ENCODE results near the gene MST1.
"Not testable (repeated sequence)": the region's sequence is repeated elsewhere in the genome, so short reads cannot be mapped to it uniquely, and the experiment has no call there.

The MST1 gene

GRCh38 chr3:49705390-49705960, 16.2 kb upstream of the MST1 start:
- H3K27ac ChIP-seq (ENCODE audit: low read length), result no peak overlapping the region
- H3K9ac ChIP-seq (ENCODE audit: low read length), result no peak overlapping the region
- H3K4me1 ChIP-seq (ENCODE audit: control insufficient read depth, low read depth, low read length), result no peaks in the 10 kb centered on the region
- no peaks in the 10 kb centered on the region for H3K9me3 ChIP-seq (ENCODE audit: control insufficient read depth, low read depth, low read length)
- H3K4me3 ChIP-seq (ENCODE audit: low read length), result no peak overlapping the region
- peaks cover 8% of the 10 kb centered on the region for H3K36me3 ChIP-seq (ENCODE audit: control insufficient read depth, low read depth, low read length)
- H3K27me3 ChIP-seq (ENCODE audit: control insufficient read depth, insufficient read depth, low read length), result no peaks in the 10 kb centered on the region

DNA sequence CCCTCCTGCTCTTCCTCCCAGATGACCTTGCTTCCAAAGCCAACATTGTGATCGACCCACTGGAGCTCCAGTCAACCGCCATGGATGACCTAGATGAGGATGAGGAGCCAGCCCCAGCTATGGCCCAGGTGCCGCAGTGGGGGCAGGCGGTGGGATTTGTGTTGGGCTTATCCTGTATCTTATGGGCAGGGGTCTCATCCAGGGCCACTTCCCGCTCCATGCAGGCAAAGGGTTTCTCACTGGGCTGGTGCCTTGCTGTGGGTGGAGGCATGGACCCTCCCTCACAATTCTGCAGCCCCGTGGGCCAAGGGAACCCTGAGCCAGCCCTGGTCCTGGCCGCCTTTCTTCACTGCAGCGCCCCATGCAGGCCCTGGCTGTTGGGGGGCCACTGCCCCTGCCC, 15.4 kb upstream of the MST1 start:
- no peak overlapping the region for H3K4me3 ChIP-seq (ENCODE audit: low read length)
- H3K9me3 ChIP-seq (ENCODE audit: control insufficient read depth, low read depth, low read length), result no peaks in the 10 kb centered on the region
- peaks cover 8% of the 10 kb centered on the region for H3K36me3 ChIP-seq (ENCODE audit: control insufficient read depth, low read depth, low read length)
- no peaks in the 10 kb centered on the region for H3K27me3 ChIP-seq (ENCODE audit: control insufficient read depth, insufficient read depth, low read length)
- H3K27ac ChIP-seq (ENCODE audit: low read length), result no peak overlapping the region
- no peaks in the 10 kb centered on the region for H3K4me1 ChIP-seq (ENCODE audit: control insufficient read depth, low read depth, low read length)
- H3K9ac ChIP-seq (ENCODE audit: low read length), result no peak overlapping the region

DNA sequence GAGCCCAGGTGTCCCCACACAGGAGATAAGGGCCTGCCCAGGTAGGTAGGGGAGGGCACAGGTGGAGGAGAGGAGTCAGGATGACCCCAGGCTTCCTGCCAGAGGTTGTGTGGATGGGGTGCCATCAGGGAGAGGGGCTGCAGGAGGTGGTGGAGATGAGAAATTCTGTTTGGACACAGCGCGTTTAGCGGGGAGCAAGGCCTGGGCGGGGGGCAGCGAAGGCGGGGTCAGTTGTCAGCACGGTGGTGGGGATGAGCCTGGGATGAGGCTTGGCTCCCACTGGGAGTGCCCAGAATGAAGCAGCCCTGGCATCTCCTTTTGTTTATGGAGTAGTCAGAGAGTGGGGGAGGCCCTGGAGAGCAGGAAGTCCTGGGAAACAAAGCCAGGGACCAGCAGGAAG, 14.7 kb upstream of the MST1 start:
- peaks cover 8% of the 10 kb centered on the region for H3K36me3 ChIP-seq (ENCODE audit: control insufficient read depth, low read depth, low read length)
- no peaks in the 10 kb centered on the region for H3K27me3 ChIP-seq (ENCODE audit: control insufficient read depth, insufficient read depth, low read length)
- no peaks in the 10 kb centered on the region for H3K4me1 ChIP-seq (ENCODE audit: control insufficient read depth, low read depth, low read length)
- no peak overlapping the region for H3K27ac ChIP-seq (ENCODE audit: low read length)
- no peak overlapping the region for H3K9ac ChIP-seq (ENCODE audit: low read length)
- no peak overlapping the region for H3K4me3 ChIP-seq (ENCODE audit: low read length)
- no peaks in the 10 kb centered on the region for H3K9me3 ChIP-seq (ENCODE audit: control insufficient read depth, low read depth, low read length)

DNA sequence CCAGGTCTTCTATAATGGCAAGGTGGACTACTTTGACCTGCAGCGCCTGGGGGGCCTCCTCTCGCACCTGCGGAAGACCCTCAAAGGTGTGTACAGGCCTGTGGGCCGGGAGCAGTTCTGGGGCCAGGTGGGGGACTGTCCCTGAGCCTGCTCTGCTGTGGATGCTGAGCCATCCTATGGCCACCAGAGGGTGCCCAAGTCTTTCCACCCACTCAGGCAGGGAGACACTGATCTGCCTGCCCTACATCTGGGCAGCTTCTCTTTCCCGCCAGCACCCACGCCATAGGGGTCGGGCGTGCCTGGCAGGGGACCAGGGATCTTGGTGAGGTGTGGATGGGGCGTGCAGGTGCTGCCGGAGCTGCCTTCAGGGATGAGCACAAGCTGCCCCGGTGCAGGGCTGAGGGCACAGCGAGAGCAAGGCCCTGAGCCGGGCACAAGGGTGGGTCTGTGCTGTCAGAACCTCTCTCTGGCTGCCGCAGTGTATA, 14.2 kb upstream of the MST1 start:
- H3K4me3 ChIP-seq (ENCODE audit: low read length), result no peak overlapping the region
- no peaks in the 10 kb centered on the region for H3K27me3 ChIP-seq (ENCODE audit: control insufficient read depth, insufficient read depth, low read length)
- H3K27ac ChIP-seq (ENCODE audit: low read length), result no peak overlapping the region
- no peaks in the 10 kb centered on the region for H3K4me1 ChIP-seq (ENCODE audit: control insufficient read depth, low read depth, low read length)
- H3K36me3 ChIP-seq (ENCODE audit: control insufficient read depth, low read depth, low read length), result peaks cover 8% of the 10 kb centered on the region
- no peak overlapping the region for H3K9ac ChIP-seq (ENCODE audit: low read length)
- H3K9me3 ChIP-seq (ENCODE audit: control insufficient read depth, low read depth, low read length), result no peaks in the 10 kb centered on the region

DNA sequence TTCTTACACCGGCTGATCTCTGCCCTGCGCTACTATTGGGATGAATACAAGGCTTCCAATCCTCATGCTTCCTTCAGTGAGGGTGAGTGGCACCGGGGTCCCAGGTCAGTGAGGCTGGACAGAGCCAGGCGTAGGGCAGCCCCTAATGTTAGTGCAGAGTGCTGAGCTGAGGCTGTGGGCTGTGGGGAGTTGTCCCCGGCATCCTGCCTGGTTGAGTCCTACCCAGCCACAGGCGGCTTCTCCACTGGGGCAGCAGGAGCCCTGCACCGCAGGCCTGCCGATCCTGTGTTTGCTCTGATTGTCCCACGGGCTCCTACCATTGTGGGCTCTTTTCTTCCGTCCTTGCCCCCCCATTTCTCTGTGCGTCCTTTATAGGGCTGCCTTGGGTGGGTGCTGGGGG, 13.4 kb upstream of the MST1 start:
- no peak overlapping the region for H3K4me3 ChIP-seq (ENCODE audit: low read length)

GRCh38 chr3:49701388-49702077, 12.3 kb upstream of the MST1 start:
- no peak overlapping the region for H3K27ac ChIP-seq (ENCODE audit: low read length)
- H3K36me3 ChIP-seq (ENCODE audit: control insufficient read depth, low read depth, low read length), result peaks cover 8% of the 10 kb centered on the region
- H3K4me3 ChIP-seq (ENCODE audit: low read length), result no peak overlapping the region
- no peaks in the 10 kb centered on the region for H3K9me3 ChIP-seq (ENCODE audit: control insufficient read depth, low read depth, low read length)
- no peak overlapping the region for H3K9ac ChIP-seq (ENCODE audit: low read length)
- H3K4me1 ChIP-seq (ENCODE audit: control insufficient read depth, low read depth, low read length), result no peaks in the 10 kb centered on the region
- no peaks in the 10 kb centered on the region for H3K27me3 ChIP-seq (ENCODE audit: control insufficient read depth, insufficient read depth, low read length)

More for the DNA sequence above, 13.4 kb upstream of the MST1 start:
- Histone ChIP-seq H3K9me3 (ENCODE audit: control insufficient read depth, low read depth, low read length) (no peaks in the 10 kb centered on the region), H3K36me3 (ENCODE audit: control insufficient read depth, low read depth, low read length) (peaks cover 8% of the 10 kb centered on the region), H3K27ac (ENCODE audit: low read length) (no peak overlapping the region), H3K27me3 (ENCODE audit: control insufficient read depth, insufficient read depth, low read length) (no peaks in the 10 kb centered on the region), H3K4me1 (ENCODE audit: control insufficient read depth, low read depth, low read length) (no peaks in the 10 kb centered on the region), H3K9ac (ENCODE audit: low read length) (no peak overlapping the region)

DNA sequence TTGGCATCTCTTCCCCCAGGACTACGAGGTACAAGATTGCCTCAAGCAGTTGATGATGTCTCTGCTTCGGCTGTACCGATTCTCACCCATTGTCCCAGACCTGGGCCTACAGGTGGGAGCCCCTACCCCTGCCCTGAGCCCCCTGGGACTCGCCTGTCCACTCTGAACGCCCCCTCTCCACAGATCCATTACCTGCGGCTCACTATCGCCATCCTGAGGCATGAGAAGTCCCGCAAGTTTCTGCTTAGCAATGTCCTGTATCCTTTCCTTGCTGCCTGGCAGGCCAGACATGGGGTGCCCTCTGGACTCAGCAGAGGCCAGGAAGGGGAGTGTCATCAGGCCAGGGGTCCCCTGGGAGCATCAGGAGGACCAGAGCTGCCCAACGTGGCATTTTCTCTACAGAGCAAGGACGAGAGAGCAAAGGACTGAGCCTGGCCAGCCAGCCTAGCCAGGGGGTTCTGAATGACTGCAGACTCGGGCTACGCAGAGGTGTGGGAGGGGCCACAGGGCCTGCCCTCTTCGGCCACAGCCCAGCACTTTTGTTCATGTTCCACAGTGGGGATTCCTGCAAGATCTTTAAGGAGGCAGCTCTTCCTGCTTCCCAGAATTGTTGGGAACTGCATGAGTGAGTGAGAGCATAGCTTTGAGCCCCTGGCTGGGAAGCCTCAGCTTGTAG, 11.3 kb upstream of the MST1 start:
- Histone ChIP-seq H3K4me1 (ENCODE audit: control insufficient read depth, low read depth, low read length) (no peaks in the 10 kb centered on the region), H3K4me3 (ENCODE audit: low read length) (no peak overlapping the region), H3K27ac (ENCODE audit: low read length) (no peak overlapping the region), H3K9ac (ENCODE audit: low read length) (no peak overlapping the region), H3K9me3 (ENCODE audit: control insufficient read depth, low read depth, low read length) (no peaks in the 10 kb centered on the region), H3K36me3 (ENCODE audit: control insufficient read depth, low read depth, low read length) (peaks cover 5% of the 10 kb centered on the region), H3K27me3 (ENCODE audit: control insufficient read depth, insufficient read depth, low read length) (no peaks in the 10 kb centered on the region)

DNA sequence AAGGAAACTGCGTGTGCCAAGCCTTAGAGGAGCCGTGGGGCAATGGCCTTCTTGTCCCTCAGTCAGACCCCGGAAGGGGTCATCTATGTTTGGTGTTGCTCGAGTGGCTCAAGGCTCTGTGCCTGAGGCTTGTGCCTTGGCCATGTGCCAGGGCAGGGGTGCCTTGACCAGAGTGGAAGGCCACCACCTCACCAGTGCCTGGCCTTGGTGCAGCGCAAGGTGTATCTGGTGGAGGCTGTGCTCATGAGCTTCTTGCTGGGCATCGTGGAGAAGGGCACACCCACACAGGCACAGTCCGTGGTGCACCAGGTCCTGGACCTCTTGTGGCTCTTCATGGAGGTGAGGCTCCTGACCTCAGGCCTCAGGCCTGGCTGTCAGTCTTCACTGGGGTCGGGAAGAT, 10.7 kb upstream of the MST1 start:
- H3K36me3 ChIP-seq (ENCODE audit: control insufficient read depth, low read depth, low read length), result no peaks in the 10 kb centered on the region

DNA sequence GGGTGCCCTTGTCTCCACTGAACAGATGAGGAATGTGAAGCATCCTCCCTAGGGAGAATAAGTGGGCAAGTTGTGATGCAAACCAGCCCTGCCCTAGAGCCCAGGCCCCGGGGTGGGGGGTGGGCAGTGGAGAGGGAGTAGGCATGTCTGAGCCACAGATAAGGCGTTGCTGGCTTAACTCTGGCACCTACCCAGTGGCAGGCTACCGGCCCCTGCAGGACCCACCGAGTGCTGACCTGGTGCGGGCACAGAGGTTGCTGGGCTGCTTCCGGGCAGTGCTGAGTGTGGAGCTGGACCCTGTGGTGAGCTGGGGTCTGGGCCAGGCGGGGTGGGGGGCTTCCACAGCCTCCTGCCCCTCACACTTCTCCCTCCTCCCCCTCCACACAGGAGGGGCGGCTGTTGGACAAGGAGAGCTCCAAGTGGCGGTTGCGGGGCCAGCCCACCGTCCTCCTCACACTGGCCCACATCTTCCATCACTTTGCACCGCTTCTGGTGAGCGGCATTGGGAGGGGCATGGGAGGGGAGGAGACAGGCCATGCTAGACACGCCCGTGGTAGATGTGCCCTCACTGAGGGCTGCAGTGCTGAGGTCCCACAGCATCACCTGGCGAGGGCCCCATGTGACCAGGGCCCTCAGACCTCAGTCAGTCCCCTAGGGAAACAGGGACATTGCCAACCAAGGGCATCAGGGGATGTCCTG, 10.2 kb upstream of the MST1 start:
- H3K4me3 ChIP-seq (ENCODE audit: low read length), result no peak overlapping the region
- no peak overlapping the region for H3K9ac ChIP-seq (ENCODE audit: low read length)
- no peaks in the 10 kb centered on the region for H3K27me3 ChIP-seq (ENCODE audit: control insufficient read depth, insufficient read depth, low read length)
- no peaks in the 10 kb centered on the region for H3K4me1 ChIP-seq (ENCODE audit: control insufficient read depth, low read depth, low read length)
- H3K27ac ChIP-seq (ENCODE audit: low read length), result no peak overlapping the region
- no peaks in the 10 kb centered on the region for H3K36me3 ChIP-seq (ENCODE audit: control insufficient read depth, low read depth, low read length)
- H3K9me3 ChIP-seq (ENCODE audit: control insufficient read depth, low read depth, low read length), result no peaks in the 10 kb centered on the region

More for the DNA sequence above, 10.7 kb upstream of the MST1 start:
- H3K9ac ChIP-seq (ENCODE audit: low read length), result no peak overlapping the region
- H3K4me3 ChIP-seq (ENCODE audit: low read length), result no peak overlapping the region
- H3K27me3 ChIP-seq (ENCODE audit: control insufficient read depth, insufficient read depth, low read length), result no peaks in the 10 kb centered on the region
- no peaks in the 10 kb centered on the region for H3K9me3 ChIP-seq (ENCODE audit: control insufficient read depth, low read depth, low read length)
- H3K27ac ChIP-seq (ENCODE audit: low read length), result no peak overlapping the region
- no peaks in the 10 kb centered on the region for H3K4me1 ChIP-seq (ENCODE audit: control insufficient read depth, low read depth, low read length)

GRCh38 chr3:49695350-49696015, 6.2 kb upstream of the MST1 start:
- H3K9ac ChIP-seq (ENCODE audit: low read length); H3K9me3 ChIP-seq (ENCODE audit: control insufficient read depth, low read depth, low read length); H3K4me1 ChIP-seq (ENCODE audit: control insufficient read depth, low read depth, low read length); H3K27me3 ChIP-seq (ENCODE audit: control insufficient read depth, insufficient read depth, low read length); H3K4me3 ChIP-seq (ENCODE audit: low read length); H3K27ac ChIP-seq (ENCODE audit: low read length); H3K36me3 ChIP-seq (ENCODE audit: control insufficient read depth, low read depth, low read length): not testable (repeated sequence)

GRCh38 chr3:49694409-49695070, 5.3 kb upstream of the MST1 start:
- not testable (repeated sequence) for H3K36me3 ChIP-seq (ENCODE audit: control insufficient read depth, low read depth, low read length); H3K27ac ChIP-seq (ENCODE audit: low read length); H3K27me3 ChIP-seq (ENCODE audit: control insufficient read depth, insufficient read depth, low read length); H3K4me3 ChIP-seq (ENCODE audit: low read length); H3K9me3 ChIP-seq (ENCODE audit: control insufficient read depth, low read depth, low read length); H3K9ac ChIP-seq (ENCODE audit: low read length); H3K4me1 ChIP-seq (ENCODE audit: control insufficient read depth, low read depth, low read length)
